HepG2 (cell line): ENCODE data around the gene CCT3. TPM values are rescaled to one million over a fixed set of nuclear protein-coding genes. Genes with fewer than 3 reads are reported as not detected.

ENCODE experiments used
- ISX ChIP-seq: sonication (generic); formaldehyde crosslinking; conservative IDR thresholded peaks from 2 replicates; pipeline ENCODE4 v1.5.0; 2020; ENCODE audit warnings: missing genetic modification reagents
- KDM1A ChIP-seq: IDR thresholded peaks from 2 replicates; pipeline ENCODE4 v1.6.1; 2016; ENCODE audit warnings: missing compliant biosample characterization
- KMT2A ChIP-seq: sonication (generic); formaldehyde crosslinking; IDR thresholded peaks from 2 replicates; pipeline ENCODE4 v1.4.0; 2020; ENCODE audit warnings: missing genetic modification reagents
- TSC22D2 ChIP-seq: sonication (generic); formaldehyde crosslinking; IDR thresholded peaks from 2 replicates; pipeline ENCODE4 v1.5.1; 2020; ENCODE audit warnings: missing genetic modification reagents, mild to moderate bottlenecking, borderline replicate concordance
- ZNF12 ChIP-seq: sonication (generic); formaldehyde crosslinking; IDR thresholded peaks from 2 replicates; pipeline ENCODE4 v1.5.0; 2020; ENCODE audit warnings: missing genetic modification reagents
- ZNF34 ChIP-seq: sonication (generic); formaldehyde crosslinking; IDR thresholded peaks from 2 replicates; pipeline ENCODE4 v1.4.0; 2020; ENCODE audit warnings: mild to moderate bottlenecking, missing genetic modification reagents, borderline replicate concordance
- ZNF501 ChIP-seq: sonication (generic); formaldehyde crosslinking; IDR thresholded peaks from 2 replicates; pipeline ENCODE4 v1.5.1; 2020; ENCODE audit warnings: mild to moderate bottlenecking, moderate library complexity, missing genetic modification reagents
- ZNF564 ChIP-seq: sonication (generic); formaldehyde crosslinking; IDR thresholded peaks from 2 replicates; pipeline ENCODE4 v1.8.1; 2023; ENCODE audit warnings: mild to moderate bottlenecking, missing genetic modification reagents
- ZNF577 ChIP-seq: sonication (generic); formaldehyde crosslinking; IDR thresholded peaks from 2 replicates; pipeline ENCODE4 v1.4.0; 2020; ENCODE audit warnings: mild to moderate bottlenecking, low read depth, missing genetic modification reagents, borderline replicate concordance
- ZSCAN12 ChIP-seq: sonication (generic); formaldehyde crosslinking; IDR thresholded peaks from 2 replicates; pipeline ENCODE4 v1.9.0; 2021; ENCODE audit warnings: mild to moderate bottlenecking, missing genetic modification reagents
- polyA plus RNA-seq, 8 experiments: library from polyadenylated mRNA; depleted of rRNA in 3 of 8; stranded (reverse) in 7 of 8; unstranded in 1 of 8; fragments of >200 nt; fragmentation: Illumina TruSeq in 4 of 8; extraction: Trizol in 4 of 8; gene quantifications; 2 replicates each; pipeline versions ENCODE4 v1.2.1 to v1.2.3, GENCODE V29; 2011 to 2016; ENCODE audit warnings: low read depth in 4 of 8, missing spikeins in 1 of 8, mixed read lengths in 1 of 8; ENCODE audit not compliant: insufficient read depth in 1 of 8
- total RNA-seq, 5 experiments: library from RNA; depleted of rRNA; stranded (reverse); fragments of >200 nt; fragmentation: Illumina TruSeq; extraction: Trizol; gene quantifications; 2 replicates each; pipeline ENCODE4 v1.2.3, GENCODE V29; 2016; ENCODE audit warnings: low read depth in 1 of 5
- TF ChIP-seq, protein P1 (sequence below): IDR thresholded peaks from 2 replicates; pipeline ENCODE4 v1.6.1; 2016; ENCODE audit warnings: missing genetic modification reagents, missing compliant biosample characterization
- TF ChIP-seq, protein P2 (sequence below): IDR thresholded peaks from 2 replicates; pipeline ENCODE4 v1.6.1; 2016; ENCODE audit warnings: missing biosample characterization, missing genetic modification reagents, low read depth
- TF ChIP-seq, protein P3 (sequence below): sonication (generic); formaldehyde crosslinking; IDR thresholded peaks from 2 replicates; pipeline ENCODE4 v1.4.0; 2020; ENCODE audit warnings: missing genetic modification reagents, borderline replicate concordance
- TF ChIP-seq, protein P4 (sequence below): sonication (generic); formaldehyde crosslinking; IDR thresholded peaks from 2 replicates; pipeline ENCODE4 v1.5.1; 2020; ENCODE audit warnings: missing genetic modification reagents, mild to moderate bottlenecking, borderline replicate concordance
- TF ChIP-seq, protein P5 (sequence below): sonication (generic); formaldehyde crosslinking; IDR thresholded peaks from 2 replicates; pipeline ENCODE4 v1.9.0; 2021; ENCODE audit warnings: missing genetic modification reagents, mild to moderate bottlenecking, borderline replicate concordance
- TF ChIP-seq, protein P6 (sequence below): fragments of 450-650 bp; IDR thresholded peaks from 2 replicates; pipeline ENCODE4 v1.6.1; 2017; ENCODE audit warnings: mild to moderate bottlenecking

CCT3 gene
- total and polyA plus RNA-seq, 2 of the 13 experiments (the other 11 are each of a cell fraction or from before 2014, with no cell fraction given): 319 to 615 TPM

DNA sequence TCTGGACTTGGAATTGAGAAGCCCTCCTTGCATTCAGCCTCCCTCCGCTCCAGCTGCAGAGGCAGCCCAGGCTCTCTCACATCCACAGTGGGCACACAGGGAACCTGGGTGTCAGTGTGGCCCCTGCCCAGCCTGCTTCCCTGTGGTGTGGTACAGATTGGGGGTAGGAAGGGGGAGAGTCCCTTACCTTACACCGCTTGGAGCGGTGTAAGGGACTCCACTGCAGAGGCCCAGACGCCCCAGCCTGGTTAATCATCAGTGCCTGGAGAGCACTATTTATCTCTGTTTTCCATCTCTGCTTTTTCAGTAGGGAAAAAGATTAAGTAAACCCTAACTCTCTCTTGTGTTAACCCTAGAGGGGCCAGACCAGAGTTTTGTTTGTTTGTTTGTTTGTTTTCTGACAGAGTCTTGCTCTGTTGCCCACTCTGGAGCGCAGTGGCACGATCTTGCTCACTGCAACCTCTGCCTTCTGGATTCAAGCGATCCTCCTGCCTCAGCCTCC is 30.1 kb upstream of the CCT3 start (continued):
- TF ChIP-seq, protein P1, sequence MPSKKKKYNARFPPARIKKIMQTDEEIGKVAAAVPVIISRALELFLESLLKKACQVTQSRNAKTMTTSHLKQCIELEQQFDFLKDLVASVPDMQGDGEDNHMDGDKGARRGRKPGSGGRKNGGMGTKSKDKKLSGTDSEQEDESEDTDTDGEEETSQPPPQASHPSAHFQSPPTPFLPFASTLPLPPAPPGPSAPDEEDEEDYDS (CRISPR knock-in tag): no peak
- TF ChIP-seq, protein P2, sequence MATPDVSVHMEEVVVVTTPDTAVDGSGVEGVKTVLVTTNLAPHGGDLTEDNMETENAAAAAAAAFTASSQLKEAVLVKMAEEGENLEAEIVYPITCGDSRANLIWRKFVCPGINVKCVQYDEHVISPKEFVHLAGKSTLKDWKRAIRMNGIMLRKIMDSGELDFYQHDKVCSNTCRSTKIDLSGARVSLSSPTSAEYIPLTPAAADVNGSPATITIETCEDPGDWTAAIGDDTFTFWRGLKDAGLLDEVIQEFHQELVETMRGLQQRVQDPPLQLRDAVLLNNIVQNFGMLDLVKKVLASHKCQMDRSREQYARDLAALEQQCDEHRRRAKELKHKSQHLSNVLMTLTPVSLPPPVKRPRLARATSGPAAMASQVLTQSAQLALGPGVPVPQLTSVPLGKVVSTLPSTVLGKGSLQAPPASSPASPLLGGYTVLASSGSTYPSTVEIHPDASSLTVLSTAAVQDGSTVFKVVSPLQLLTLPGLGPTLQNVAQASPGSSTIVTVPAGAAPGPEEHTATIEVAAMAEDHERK (CRISPR knock-in tag): no peak
- TF ChIP-seq ZNF501 (no peak), TSC22D2 (CRISPR knock-in tag) (no peak), ZNF564 (no peak), KMT2A (CRISPR knock-in tag) (no peak), ZSCAN12 (CRISPR knock-in tag) (no peak), ISX (CRISPR knock-in tag) (no peak), ZNF577 (no peak), KDM1A (no peak), ZNF34 (CRISPR knock-in tag) (no peak), ZNF12 (CRISPR knock-in tag) (no peak)
- TF ChIP-seq, protein P3, sequence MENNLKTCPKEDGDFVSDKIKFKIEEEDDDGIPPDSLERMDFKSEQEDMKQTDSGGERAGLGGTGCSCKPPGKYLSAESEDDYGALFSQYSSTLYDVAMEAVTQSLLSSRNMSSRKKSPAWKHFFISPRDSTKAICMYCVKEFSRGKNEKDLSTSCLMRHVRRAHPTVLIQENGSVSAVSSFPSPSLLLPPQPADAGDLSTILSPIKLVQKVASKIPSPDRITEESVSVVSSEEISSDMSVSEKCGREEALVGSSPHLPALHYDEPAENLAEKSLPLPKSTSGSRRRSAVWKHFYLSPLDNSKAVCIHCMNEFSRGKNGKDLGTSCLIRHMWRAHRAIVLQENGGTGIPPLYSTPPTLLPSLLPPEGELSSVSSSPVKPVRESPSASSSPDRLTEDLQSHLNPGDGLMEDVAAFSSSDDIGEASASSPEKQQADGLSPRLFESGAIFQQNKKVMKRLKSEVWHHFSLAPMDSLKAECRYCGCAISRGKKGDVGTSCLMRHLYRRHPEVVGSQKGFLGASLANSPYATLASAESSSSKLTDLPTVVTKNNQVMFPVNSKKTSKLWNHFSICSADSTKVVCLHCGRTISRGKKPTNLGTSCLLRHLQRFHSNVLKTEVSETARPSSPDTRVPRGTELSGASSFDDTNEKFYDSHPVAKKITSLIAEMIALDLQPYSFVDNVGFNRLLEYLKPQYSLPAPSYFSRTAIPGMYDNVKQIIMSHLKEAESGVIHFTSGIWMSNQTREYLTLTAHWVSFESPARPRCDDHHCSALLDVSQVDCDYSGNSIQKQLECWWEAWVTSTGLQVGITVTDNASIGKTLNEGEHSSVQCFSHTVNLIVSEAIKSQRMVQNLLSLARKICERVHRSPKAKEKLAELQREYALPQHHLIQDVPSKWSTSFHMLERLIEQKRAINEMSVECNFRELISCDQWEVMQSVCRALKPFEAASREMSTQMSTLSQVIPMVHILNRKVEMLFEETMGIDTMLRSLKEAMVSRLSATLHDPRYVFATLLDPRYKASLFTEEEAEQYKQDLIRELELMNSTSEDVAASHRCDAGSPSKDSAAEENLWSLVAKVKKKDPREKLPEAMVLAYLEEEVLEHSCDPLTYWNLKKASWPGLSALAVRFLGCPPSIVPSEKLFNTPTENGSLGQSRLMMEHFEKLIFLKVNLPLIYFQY (CRISPR knock-in tag): no peak
- TF ChIP-seq, protein P4, sequence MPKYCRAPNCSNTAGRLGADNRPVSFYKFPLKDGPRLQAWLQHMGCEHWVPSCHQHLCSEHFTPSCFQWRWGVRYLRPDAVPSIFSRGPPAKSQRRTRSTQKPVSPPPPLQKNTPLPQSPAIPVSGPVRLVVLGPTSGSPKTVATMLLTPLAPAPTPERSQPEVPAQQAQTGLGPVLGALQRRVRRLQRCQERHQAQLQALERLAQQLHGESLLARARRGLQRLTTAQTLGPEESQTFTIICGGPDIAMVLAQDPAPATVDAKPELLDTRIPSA (CRISPR knock-in tag): no peak
- TF ChIP-seq, protein P5, sequence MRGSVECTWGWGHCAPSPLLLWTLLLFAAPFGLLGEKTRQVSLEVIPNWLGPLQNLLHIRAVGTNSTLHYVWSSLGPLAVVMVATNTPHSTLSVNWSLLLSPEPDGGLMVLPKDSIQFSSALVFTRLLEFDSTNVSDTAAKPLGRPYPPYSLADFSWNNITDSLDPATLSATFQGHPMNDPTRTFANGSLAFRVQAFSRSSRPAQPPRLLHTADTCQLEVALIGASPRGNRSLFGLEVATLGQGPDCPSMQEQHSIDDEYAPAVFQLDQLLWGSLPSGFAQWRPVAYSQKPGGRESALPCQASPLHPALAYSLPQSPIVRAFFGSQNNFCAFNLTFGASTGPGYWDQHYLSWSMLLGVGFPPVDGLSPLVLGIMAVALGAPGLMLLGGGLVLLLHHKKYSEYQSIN (CRISPR knock-in tag): no peak
- TF ChIP-seq, protein P6, sequence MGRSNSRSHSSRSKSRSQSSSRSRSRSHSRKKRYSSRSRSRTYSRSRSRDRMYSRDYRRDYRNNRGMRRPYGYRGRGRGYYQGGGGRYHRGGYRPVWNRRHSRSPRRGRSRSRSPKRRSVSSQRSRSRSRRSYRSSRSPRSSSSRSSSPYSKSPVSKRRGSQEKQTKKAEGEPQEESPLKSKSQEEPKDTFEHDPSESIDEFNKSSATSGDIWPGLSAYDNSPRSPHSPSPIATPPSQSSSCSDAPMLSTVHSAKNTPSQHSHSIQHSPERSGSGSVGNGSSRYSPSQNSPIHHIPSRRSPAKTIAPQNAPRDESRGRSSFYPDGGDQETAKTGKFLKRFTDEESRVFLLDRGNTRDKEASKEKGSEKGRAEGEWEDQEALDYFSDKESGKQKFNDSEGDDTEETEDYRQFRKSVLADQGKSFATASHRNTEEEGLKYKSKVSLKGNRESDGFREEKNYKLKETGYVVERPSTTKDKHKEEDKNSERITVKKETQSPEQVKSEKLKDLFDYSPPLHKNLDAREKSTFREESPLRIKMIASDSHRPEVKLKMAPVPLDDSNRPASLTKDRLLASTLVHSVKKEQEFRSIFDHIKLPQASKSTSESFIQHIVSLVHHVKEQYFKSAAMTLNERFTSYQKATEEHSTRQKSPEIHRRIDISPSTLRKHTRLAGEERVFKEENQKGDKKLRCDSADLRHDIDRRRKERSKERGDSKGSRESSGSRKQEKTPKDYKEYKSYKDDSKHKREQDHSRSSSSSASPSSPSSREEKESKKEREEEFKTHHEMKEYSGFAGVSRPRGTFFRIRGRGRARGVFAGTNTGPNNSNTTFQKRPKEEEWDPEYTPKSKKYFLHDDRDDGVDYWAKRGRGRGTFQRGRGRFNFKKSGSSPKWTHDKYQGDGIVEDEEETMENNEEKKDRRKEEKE: no peak
